SK-N-MC (cell line): ENCODE measurements around the gene MTAP.
A peak's percentile ranks its signal among the peaks of the same experiment; 100 is the strongest.

ENCODE experiments used
- DNase-seq: peaks from one replicate; pipeline ENCODE4 v3.0.0-alpha.2; 2011; ENCODE audit warnings: low read depth, low spot score
- H3K27ac ChIP-seq: fragments of 200-600 bp; sonication (generic); 2 replicates; pipeline ENCODE4 v1.5.1; 2016; ENCODE audit warnings: mixed run types
- H3K36me3 ChIP-seq: fragments of 200-600 bp; sonication (generic); 2 replicates; pipeline ENCODE4 v1.6.1; 2017; ENCODE audit warnings: antibody characterized with exemption, low read length, mixed read lengths; ENCODE audit not compliant: insufficient read depth
- H3K4me3 ChIP-seq: fragments of 200-600 bp; sonication (generic); 2 replicates; pipeline ENCODE4 v1.5.1; 2016
- H3K9ac ChIP-seq: fragments of 200-600 bp; sonication (generic); 2 replicates; pipeline ENCODE4 v1.8.0; 2017; ENCODE audit warnings: mixed run types, mixed read lengths; ENCODE audit not compliant: insufficient read length
- H3K9me3 ChIP-seq: fragments of 200-600 bp; sonication (generic); 2 replicates; pipeline ENCODE4 v1.6.1; 2017; ENCODE audit warnings: low read depth, mild to moderate bottlenecking, antibody characterized with exemption, low read length, moderate library complexity, mixed read lengths
- EZH2 ChIP-seq: fragments of 200-600 bp; sonication (generic); IDR thresholded peaks from one replicate; pipeline ENCODE4 v1.6.1; 2017; ENCODE audit warnings: antibody characterized with exemption
- FOXP2 ChIP-seq: optimal IDR thresholded peaks from 2 replicates; pipeline ENCODE3; 2011; ENCODE audit warnings: mild to moderate bottlenecking, moderate library complexity; ENCODE audit not compliant: insufficient read depth; ENCODE audit errors: extremely low read length, control extremely low read depth
- POLR2AphosphoS5 ChIP-seq: IDR thresholded peaks from 2 replicates; pipeline ENCODE4 v1.6.1; 2012; ENCODE audit warnings: mild to moderate bottlenecking, low read depth, low read length, borderline replicate concordance

Gene MTAP

GRCh38 chr9:21796768-21797167 is 5.7 kb upstream of the MTAP start:
- DNase-seq, result no peak
- TF ChIP-seq EZH2, result no peak
- TF ChIP-seq POLR2AphosphoS5, result no peak
- TF ChIP-seq FOXP2, result no peak
- H3K27ac ChIP-seq, result no peak overlapping the region
- H3K36me3 ChIP-seq, result no peaks in the 10 kb centered on the region
- no peak overlapping the region for H3K4me3 ChIP-seq
- H3K9ac ChIP-seq, result no peak overlapping the region
- no peaks in the 10 kb centered on the region for H3K9me3 ChIP-seq

- Histone ChIP-seq H3K27ac (no peak overlapping the region), H3K9ac (no peak overlapping the region), H3K9me3 (no peaks in the 10 kb centered on the region), H3K36me3 (peaks cover 17% of the 10 kb centered on the region), H3K4me3 (no peak overlapping the region)
- DNase-seq, result no peak
- TF ChIP-seq FOXP2 (no peak), POLR2AphosphoS5 (no peak), EZH2 (no peak)
Observed at GRCh38 chr9:21800931-21801682, 1.3 kb upstream of the MTAP start.

GRCh38 chr9:21801683-21802417 is 586 bp upstream of the MTAP start:
- DNase-seq, result no peak
- H3K27ac ChIP-seq, result peak overlapping the region; percentile 44; the same call in 1 of the 2 replicates
- TF ChIP-seq EZH2, result no peak
- no peak for TF ChIP-seq POLR2AphosphoS5
- TF ChIP-seq FOXP2, result no peak
- H3K36me3 ChIP-seq, result peaks cover 17% of the 10 kb centered on the region
- peak overlapping the region; percentile 87 for H3K4me3 ChIP-seq
- no peaks in the 10 kb centered on the region for H3K9me3 ChIP-seq
- peak overlapping the region; percentile 68 for H3K9ac ChIP-seq

- H3K9ac ChIP-seq, result peak overlapping the region; percentile 93
- H3K4me3 ChIP-seq, result peak overlapping the region; percentile 87
- H3K9me3 ChIP-seq, result no peaks in the 10 kb centered on the region
- TF ChIP-seq POLR2AphosphoS5, result no peak
- TF ChIP-seq EZH2, result no peak
- no peak for DNase-seq
- peaks cover 27% of the 10 kb centered on the region for H3K36me3 ChIP-seq
- peak overlapping the region; percentile 71 for H3K27ac ChIP-seq
Observed at GRCh38 chr9:21803649-21804048, 1.2 kb downstream of the MTAP start.

GRCh38 chr9:21804331-21804730 is 1.9 kb downstream of the MTAP start:
- no peaks in the 10 kb centered on the region for H3K9me3 ChIP-seq
- H3K36me3 ChIP-seq, result peaks cover 34% of the 10 kb centered on the region
- TF ChIP-seq FOXP2, result no peak
- TF ChIP-seq POLR2AphosphoS5, result no peak
- no peak for TF ChIP-seq EZH2
- peak overlapping the region; percentile 93 for H3K9ac ChIP-seq
- peak overlapping the region; percentile 87 for H3K4me3 ChIP-seq
- H3K27ac ChIP-seq, result no peak overlapping the region
- no peak for DNase-seq

- Histone ChIP-seq H3K9ac (peak overlapping the region; percentile 29), H3K4me3 (peak overlapping the region; percentile 87), H3K9me3 (no peaks in the 10 kb centered on the region), H3K27ac (no peak overlapping the region), H3K36me3 (peaks cover 37% of the 10 kb centered on the region)
- TF ChIP-seq EZH2 (no peak), FOXP2 (no peak), POLR2AphosphoS5 (no peak)
- DNase-seq, result no peak
Observed at GRCh38 chr9:21804791-21805190, 2.4 kb downstream of the MTAP start.

- no peak for DNase-seq
- Histone ChIP-seq H3K9me3 (no peaks in the 10 kb centered on the region), H3K27ac (no peak overlapping the region), H3K4me3 (no peak overlapping the region), H3K36me3 (peaks cover 47% of the 10 kb centered on the region), H3K9ac (no peak overlapping the region)
- no peak for TF ChIP-seq FOXP2
- TF ChIP-seq EZH2, result no peak
- no peak for TF ChIP-seq POLR2AphosphoS5
Observed at GRCh38 chr9:21806644-21807043, 4.2 kb downstream of the MTAP start.

- Histone ChIP-seq H3K9ac (no peak overlapping the region), H3K9me3 (no peaks in the 10 kb centered on the region), H3K4me3 (no peak overlapping the region), H3K27ac (peak overlapping the region; percentile 77), H3K36me3 (peaks cover 48% of the 10 kb centered on the region)
- TF ChIP-seq POLR2AphosphoS5, result no peak
- TF ChIP-seq FOXP2, result no peak
- TF ChIP-seq EZH2, result no peak
- DNase-seq, result no peak
Observed at GRCh38 chr9:21810388-21810787, 8.0 kb downstream of the MTAP start.
